GM23338 (cell line): Measurements from ENCODE around the gene EZH1.

Experiments
- CTCF ChIP-seq, 2 experiments: fragments of 200-600 bp in 1 of 2; sonication (generic) in 1 of 2; conservative IDR thresholded peaks; 2 replicates each; pipeline versions ENCODE4 v1.5.1 to v1.6.1; 2016 to 2017; ENCODE audit warnings: antibody characterized with exemption in 2 of 2, low read depth in 2 of 2, mild to moderate bottlenecking in 2 of 2, moderate library complexity in 1 of 2
- ETS1 ChIP-seq: IDR thresholded peaks from 2 replicates; pipeline ENCODE4 v1.6.1; 2016; ENCODE audit warnings: antibody characterized with exemption
- EZH2 ChIP-seq: fragments of 200-600 bp; sonication (generic); IDR thresholded peaks from one replicate; pipeline ENCODE4 v1.8.0; 2017; ENCODE audit warnings: antibody characterized with exemption, mild to moderate bottlenecking, low read depth; ENCODE audit not compliant: unreplicated experiment
- EZH2phosphoT487 ChIP-seq: fragments of 200-600 bp; sonication (generic); IDR thresholded peaks from one replicate; pipeline ENCODE4 v1.8.1; 2018; ENCODE audit warnings: antibody characterized with exemption; ENCODE audit not compliant: unreplicated experiment
- JUNB ChIP-seq: IDR thresholded peaks from one replicate; pipeline ENCODE4 v1.6.1; 2016; ENCODE audit warnings: antibody characterized with exemption; ENCODE audit not compliant: unreplicated experiment
- NANOG ChIP-seq: IDR thresholded peaks from 2 replicates; pipeline ENCODE4 v1.6.1; 2016; ENCODE audit warnings: antibody characterized with exemption, borderline replicate concordance
- POLR2AphosphoS5 ChIP-seq: IDR thresholded peaks from 2 replicates; pipeline ENCODE4 v1.6.1; 2016; ENCODE audit warnings: antibody characterized with exemption, low read depth
- REST ChIP-seq: IDR thresholded peaks from one replicate; pipeline ENCODE4 v1.6.1; 2018; ENCODE audit warnings: antibody characterized with exemption; ENCODE audit not compliant: unreplicated experiment
- STAT1 ChIP-seq: IDR thresholded peaks from one replicate; pipeline ENCODE4 v1.6.1; 2016; ENCODE audit warnings: antibody characterized with exemption; ENCODE audit not compliant: unreplicated experiment
- ZNF331 ChIP-seq: fragments of 250-450 bp; sonication (Bioruptor Pico); IDR thresholded peaks from 2 replicates; pipeline ENCODE4 v1.5.0; 2020; ENCODE audit warnings: low read depth, mild to moderate bottlenecking, moderate library complexity

GRCh38 chr17:42673885-42674754 lies 70.7 kb downstream of the EZH1 start:
- TF ChIP-seq CTCF (conservative IDR thresholded peaks at IDR 0.05; ENCODE audit: low read depth in 2 of 2) (peak; percentile 66), REST (no peak), EZH2 (no peak), JUNB (no peak), STAT1 (no peak), EZH2phosphoT487 (no peak), POLR2AphosphoS5 (no peak), ETS1 (no peak), ZNF331 (CRISPR knock-in tag) (no peak), NANOG (no peak)
